Mammary epithelial cell (primary cell): ENCODE results near the gene MERTK.

Experiments used
- EZH2 ChIP-seq: IDR thresholded peaks from 2 replicates; pipeline ENCODE4 v1.6.1; 2012; ENCODE audit warnings: low read length, inconsistent platforms, borderline replicate concordance
- TF ChIP-seq, protein P1 (sequence below), 2 donors: IDR thresholded peaks in 1 of 2; conservative IDR thresholded peaks in 1 of 2; 2 replicates each; pipeline ENCODE4 v1.5.1; 2011 to 2012; ENCODE audit warnings: inconsistent platforms in 2 of 2, low read length in 2 of 2, mild to moderate bottlenecking in 2 of 2, control low read depth in 1 of 2, low read depth in 1 of 2; ENCODE audit not compliant: insufficient read depth in 1 of 2; ENCODE audit errors: extremely low read depth in 1 of 2

DNA sequence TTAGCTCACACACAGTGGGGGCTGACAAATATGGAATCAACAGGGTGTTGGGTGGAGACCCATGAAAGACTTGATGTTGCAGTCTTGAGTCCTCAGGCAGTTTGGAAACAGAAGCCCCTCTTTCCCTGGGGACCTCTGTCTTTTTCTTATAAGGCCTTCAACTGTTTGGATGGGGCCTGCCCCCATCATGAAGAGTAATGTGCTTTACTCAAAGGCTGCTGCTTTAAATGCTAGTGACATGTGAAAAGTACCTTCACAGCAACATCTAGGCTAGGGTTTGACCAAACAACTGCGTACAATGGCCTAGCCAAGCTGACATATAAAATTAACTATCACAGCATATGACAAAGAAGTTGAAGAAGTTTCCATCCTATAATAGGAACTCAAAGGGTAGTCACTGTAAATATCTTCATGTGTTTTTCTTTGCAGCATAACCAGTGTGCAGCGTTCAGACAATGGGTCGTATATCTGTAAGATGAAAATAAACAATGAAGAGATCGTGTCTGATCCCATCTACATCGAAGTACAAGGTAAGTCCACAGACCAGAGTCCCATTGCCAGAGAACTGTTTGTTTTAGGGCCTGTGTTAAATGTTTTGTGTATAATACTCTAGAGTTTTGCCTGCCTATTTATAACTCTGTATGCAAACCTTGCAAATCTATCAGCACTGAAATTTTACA, 46.3 kb downstream of the MERTK start:
- TF ChIP-seq, protein P1, sequence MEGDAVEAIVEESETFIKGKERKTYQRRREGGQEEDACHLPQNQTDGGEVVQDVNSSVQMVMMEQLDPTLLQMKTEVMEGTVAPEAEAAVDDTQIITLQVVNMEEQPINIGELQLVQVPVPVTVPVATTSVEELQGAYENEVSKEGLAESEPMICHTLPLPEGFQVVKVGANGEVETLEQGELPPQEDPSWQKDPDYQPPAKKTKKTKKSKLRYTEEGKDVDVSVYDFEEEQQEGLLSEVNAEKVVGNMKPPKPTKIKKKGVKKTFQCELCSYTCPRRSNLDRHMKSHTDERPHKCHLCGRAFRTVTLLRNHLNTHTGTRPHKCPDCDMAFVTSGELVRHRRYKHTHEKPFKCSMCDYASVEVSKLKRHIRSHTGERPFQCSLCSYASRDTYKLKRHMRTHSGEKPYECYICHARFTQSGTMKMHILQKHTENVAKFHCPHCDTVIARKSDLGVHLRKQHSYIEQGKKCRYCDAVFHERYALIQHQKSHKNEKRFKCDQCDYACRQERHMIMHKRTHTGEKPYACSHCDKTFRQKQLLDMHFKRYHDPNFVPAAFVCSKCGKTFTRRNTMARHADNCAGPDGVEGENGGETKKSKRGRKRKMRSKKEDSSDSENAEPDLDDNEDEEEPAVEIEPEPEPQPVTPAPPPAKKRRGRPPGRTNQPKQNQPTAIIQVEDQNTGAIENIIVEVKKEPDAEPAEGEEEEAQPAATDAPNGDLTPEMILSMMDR (conservative IDR thresholded peaks at IDR 0.05 in 1 of 2, IDR thresholded peaks at IDR 0.05 in 1 of 2; ENCODE audit: extremely low read depth in 1 of 2, insufficient read depth in 1 of 2, low read depth in 1 of 2, low read length in 2 of 2): no peak
- no peak for TF ChIP-seq EZH2
